ENCODE results near the gene TNNT3. TPM values are rescaled to one million over a fixed set of nuclear protein-coding genes. Genes with fewer than 3 reads are reported as not detected.

The TNNT3 gene
- total RNA-seq, 4 donors from 2014 or later: 1.9 to 3.3 TPM; not detected in 2

DNA sequence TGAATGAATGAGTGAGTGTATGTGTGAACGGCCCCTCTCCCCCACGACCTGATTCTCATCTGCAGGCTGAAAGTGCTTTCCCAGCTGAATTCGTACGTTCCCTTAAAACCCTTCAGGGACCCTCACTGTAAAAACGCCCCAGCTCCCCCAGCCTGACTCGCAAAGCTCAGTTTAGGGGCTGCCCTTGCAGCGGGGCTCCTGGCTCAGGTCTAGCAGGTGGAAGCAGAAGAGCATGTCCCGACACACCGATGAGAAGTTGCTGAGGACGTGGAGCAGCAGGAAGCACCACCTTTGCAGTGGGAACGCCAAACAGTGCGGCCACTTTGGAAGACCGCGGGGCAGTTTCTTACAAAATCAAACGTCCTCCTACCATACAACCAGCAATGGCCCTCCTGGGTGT lies 24.1 kb downstream of the TNNT3 start:
- in situ Hi-C loops (cut with MboI; ENCODE audit: low pct_ligation_motif_present in 1 of 4, low pct_unique_long_range_greater_than_20kb in 1 of 4, low sequenced_read_pairs in 3 of 4) (no loop called here), intact Hi-C loops (cut with DNase I; ENCODE audit: low total_unique reads) (loop anchor here (10.0 kb wide), 1 partner anchor 49 kb away; the partner anchor contains the start of gene PRR33)
- peaks cover 0 to 4% (median 0%) of the 10 kb centered on the region in 4 donors for H3K4me1 ChIP-seq
- H3K4me3 ChIP-seq: no peak overlapping the region
- H3K27me3 ChIP-seq: no peaks in the 10 kb centered on the region
- H3K36me3 ChIP-seq: no peaks in the 10 kb centered on the region
- TF ChIP-seq POLR2AphosphoS5 (IDR thresholded peaks at IDR 0.05) (no peak), EP300 (IDR thresholded peaks at IDR 0.05; ENCODE audit: low read depth) (no peak), POLR2A (IDR thresholded peaks at IDR 0.05) (no peak)
- TF ChIP-seq, protein P1, sequence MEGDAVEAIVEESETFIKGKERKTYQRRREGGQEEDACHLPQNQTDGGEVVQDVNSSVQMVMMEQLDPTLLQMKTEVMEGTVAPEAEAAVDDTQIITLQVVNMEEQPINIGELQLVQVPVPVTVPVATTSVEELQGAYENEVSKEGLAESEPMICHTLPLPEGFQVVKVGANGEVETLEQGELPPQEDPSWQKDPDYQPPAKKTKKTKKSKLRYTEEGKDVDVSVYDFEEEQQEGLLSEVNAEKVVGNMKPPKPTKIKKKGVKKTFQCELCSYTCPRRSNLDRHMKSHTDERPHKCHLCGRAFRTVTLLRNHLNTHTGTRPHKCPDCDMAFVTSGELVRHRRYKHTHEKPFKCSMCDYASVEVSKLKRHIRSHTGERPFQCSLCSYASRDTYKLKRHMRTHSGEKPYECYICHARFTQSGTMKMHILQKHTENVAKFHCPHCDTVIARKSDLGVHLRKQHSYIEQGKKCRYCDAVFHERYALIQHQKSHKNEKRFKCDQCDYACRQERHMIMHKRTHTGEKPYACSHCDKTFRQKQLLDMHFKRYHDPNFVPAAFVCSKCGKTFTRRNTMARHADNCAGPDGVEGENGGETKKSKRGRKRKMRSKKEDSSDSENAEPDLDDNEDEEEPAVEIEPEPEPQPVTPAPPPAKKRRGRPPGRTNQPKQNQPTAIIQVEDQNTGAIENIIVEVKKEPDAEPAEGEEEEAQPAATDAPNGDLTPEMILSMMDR (IDR thresholded peaks at IDR 0.05): no peak
- no peak overlapping the region for H3K27ac ChIP-seq
- DNase-seq: peak; percentile 5
- WGBS, 2 donors (ENCODE audit: low coverage in 1 of 2): 65 to 73% methylated on average over 2 to 15 of the region's 15 CpGs
- no peaks in the 10 kb centered on the region for H3K9me3 ChIP-seq

DNA sequence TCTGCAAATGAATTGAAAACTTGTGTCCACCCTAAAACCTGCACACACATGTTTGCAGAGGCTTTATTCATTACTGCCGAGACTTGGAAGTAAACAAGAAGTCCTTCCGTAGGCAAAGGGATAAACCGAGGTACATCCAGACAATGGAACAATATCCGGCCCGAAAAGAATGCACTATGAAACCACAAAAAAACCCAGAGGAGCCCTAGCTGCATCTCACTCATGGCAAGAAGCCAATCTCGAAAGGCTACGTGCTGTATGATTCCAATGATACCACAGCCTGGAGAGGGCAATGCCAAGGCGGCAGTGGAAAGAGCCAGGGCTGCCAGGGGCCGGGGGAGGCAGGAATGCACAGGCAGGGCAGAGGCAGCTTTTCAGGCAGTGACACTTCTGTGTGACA lies 24.5 kb downstream of the TNNT3 start:
- intact Hi-C loops (cut with DNase I; ENCODE audit: low total_unique reads) (loop anchor here (10.0 kb wide), 1 partner anchor 49 kb away; the partner anchor contains the start of gene PRR33), in situ Hi-C loops (cut with MboI; ENCODE audit: low pct_ligation_motif_present in 1 of 4, low pct_unique_long_range_greater_than_20kb in 1 of 4, low sequenced_read_pairs in 3 of 4) (no loop called here)
- H3K27me3 ChIP-seq: no peaks in the 10 kb centered on the region
- no peak overlapping the region for H3K4me3 ChIP-seq
- H3K27ac ChIP-seq: no peak overlapping the region
- WGBS, 2 donors (ENCODE audit: low coverage in 1 of 2): 40 to 60% methylated on average over 1 to 9 of the region's 9 CpGs
- no peaks in the 10 kb centered on the region for H3K9me3 ChIP-seq
- H3K36me3 ChIP-seq: no peaks in the 10 kb centered on the region
- peak; percentile 2 for DNase-seq
- peaks cover 0 to 2% (median 0%) of the 10 kb centered on the region in 4 donors for H3K4me1 ChIP-seq
- TF ChIP-seq EP300 (IDR thresholded peaks at IDR 0.05; ENCODE audit: low read depth): no peak
- no peak for TF ChIP-seq POLR2A (IDR thresholded peaks at IDR 0.05)
- TF ChIP-seq, protein P1 (IDR thresholded peaks at IDR 0.05): no peak
- TF ChIP-seq POLR2AphosphoS5 (IDR thresholded peaks at IDR 0.05): no peak

DNA sequence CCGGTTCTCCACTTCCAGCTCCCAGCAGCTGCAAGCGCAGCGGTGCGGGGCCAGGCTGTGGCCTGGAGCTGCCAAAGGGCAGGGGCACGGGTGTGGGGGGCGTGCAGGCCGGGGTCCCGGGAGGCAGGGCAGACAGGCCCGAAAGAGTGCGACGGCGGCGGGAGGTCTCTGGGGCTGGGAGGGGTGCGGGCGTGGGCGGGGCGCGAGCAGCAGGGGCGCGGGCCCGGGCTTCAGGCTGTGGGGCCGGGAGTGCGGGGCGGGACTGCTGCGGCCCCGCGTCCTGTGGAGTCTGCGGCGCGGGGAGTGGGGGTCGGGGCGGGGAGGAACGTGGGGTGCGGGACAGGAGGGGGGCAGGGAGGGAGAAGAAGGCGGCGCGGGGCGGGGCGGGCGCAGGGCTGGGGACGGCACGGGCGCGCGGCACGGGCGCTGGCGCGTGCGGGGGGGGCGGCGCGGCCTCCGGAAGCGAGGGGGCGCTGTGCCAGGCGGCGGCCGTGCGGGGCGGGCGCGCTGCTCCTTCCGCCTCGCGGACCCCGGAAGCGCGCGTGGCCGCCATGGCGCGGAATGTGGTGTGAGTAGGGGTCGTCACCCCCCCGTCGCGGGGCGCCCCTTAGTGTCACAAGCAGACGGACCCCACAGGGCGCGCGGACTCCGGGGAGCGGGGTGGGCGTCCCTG lies 27.4 kb downstream of the TNNT3 start, which contains the start of gene MRPL23:
TSS of gene MRPL23 (plus strand) at position 521 of the 673 bp plus-strand sequence. CDS start at position 552, 31 bp downstream.
- peak; percentile 7 for DNase-seq
- Histone ChIP-seq H3K9me3 (no peaks in the 10 kb centered on the region), H3K27ac (no peak within 1 kb of the TSS), H3K4me1 (no peaks in the 10 kb centered on the region), H3K36me3 (no peaks in the 10 kb centered on the region), H3K27me3 (no peaks in the 10 kb centered on the region), H3K4me3 (no peak within 1 kb of the TSS)
- TF ChIP-seq, protein P1 (IDR thresholded peaks at IDR 0.05): no peak
- TF ChIP-seq EP300 (IDR thresholded peaks at IDR 0.05; ENCODE audit: low read depth) (no peak), POLR2AphosphoS5 (IDR thresholded peaks at IDR 0.05) (no peak), POLR2A (IDR thresholded peaks at IDR 0.05) (no peak)
- no CpG with 5 or more reads among the region's 85 CpGs for WGBS, 2 donors (ENCODE audit: low coverage in 1 of 2)
- in situ Hi-C loops (cut with MboI; ENCODE audit: low pct_ligation_motif_present in 1 of 4, low pct_unique_long_range_greater_than_20kb in 1 of 4, low sequenced_read_pairs in 3 of 4): no loop called here
- intact Hi-C loops (cut with DNase I; ENCODE audit: low total_unique reads): loop anchor here (10.0 kb wide), 1 partner anchor 52 kb away; the partner anchor contains the start of gene PRR33

DNA sequence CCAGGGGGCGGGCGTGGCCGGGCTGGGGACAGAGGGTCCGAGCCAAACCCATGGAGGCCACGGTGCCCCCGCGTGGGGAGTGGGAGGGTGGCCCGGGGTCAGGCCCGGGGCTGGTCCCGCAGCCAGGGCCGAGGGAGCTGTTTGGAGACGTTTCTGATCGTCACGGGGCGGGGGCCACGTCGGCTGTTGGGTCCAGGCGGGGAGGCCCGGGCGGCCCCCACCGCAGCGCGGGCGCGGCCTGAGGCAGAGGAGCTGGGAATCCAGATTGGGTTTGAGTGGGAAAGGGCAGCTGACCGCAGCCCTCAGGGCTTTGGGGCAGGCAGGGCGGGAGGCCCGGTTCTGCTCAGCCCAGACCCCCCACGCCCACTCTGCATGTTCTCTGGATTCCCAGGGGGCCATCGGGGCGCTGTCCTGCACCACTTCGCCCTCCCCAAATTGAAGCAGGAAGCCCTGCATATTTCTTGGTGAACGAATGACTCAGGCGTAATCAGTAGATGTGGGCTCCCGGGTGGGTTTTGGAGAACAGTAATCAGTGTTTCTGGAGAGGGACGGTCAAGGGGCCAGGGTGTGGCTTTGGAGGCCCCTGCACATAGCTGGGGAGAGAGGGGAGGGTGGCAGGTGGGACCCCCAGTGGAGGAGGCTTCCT lies 28.2 kb downstream of the TNNT3 start:
- TF ChIP-seq, protein P1 (IDR thresholded peaks at IDR 0.05): no peak
- TF ChIP-seq EP300 (IDR thresholded peaks at IDR 0.05; ENCODE audit: low read depth): no peak
- no peak for TF ChIP-seq POLR2AphosphoS5 (IDR thresholded peaks at IDR 0.05)
- TF ChIP-seq POLR2A (IDR thresholded peaks at IDR 0.05): no peak
- Histone ChIP-seq H3K4me3 (no peak overlapping the region), H3K27ac (no peak overlapping the region), H3K9me3 (no peaks in the 10 kb centered on the region), H3K27me3 (no peaks in the 10 kb centered on the region), H3K4me1 (no peaks in the 10 kb centered on the region), H3K36me3 (no peaks in the 10 kb centered on the region)
- in situ Hi-C loops (cut with MboI; ENCODE audit: low pct_ligation_motif_present in 1 of 4, low pct_unique_long_range_greater_than_20kb in 1 of 4, low sequenced_read_pairs in 3 of 4): no loop called here
- no peak for DNase-seq
- intact Hi-C loops (cut with DNase I; ENCODE audit: low total_unique reads): loop anchor here (10.0 kb wide), 1 partner anchor 53 kb away; the partner anchor contains the start of gene PRR33
- WGBS, 2 donors (ENCODE audit: low coverage in 1 of 2): no CpG with 5 or more reads among the region's 36 CpGs
